Measurements from ENCODE around the gene ABHD6. TPM values are rescaled to one million over a fixed set of nuclear protein-coding genes. Genes with fewer than 3 reads are reported as not detected.

ABHD6 gene, protein sequence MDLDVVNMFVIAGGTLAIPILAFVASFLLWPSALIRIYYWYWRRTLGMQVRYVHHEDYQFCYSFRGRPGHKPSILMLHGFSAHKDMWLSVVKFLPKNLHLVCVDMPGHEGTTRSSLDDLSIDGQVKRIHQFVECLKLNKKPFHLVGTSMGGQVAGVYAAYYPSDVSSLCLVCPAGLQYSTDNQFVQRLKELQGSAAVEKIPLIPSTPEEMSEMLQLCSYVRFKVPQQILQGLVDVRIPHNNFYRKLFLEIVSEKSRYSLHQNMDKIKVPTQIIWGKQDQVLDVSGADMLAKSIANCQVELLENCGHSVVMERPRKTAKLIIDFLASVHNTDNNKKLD
- 1 to 10 TPM; 7.5 to 8.6 TPM for total RNA-seq
- 10.7 TPM for polyA plus RNA-seq (2013, experiment 1 of 2)
- polyA plus RNA-seq (2013, experiment 2 of 2): 7.8 TPM
- long read RNA-seq, experiment 1, partial matches to known transcripts: 0 of 4 reads
- long read RNA-seq, experiment 1, other reads (novel, unspliced or antisense): 1 of 4 reads
- long read RNA-seq, experiment 2, transcript ABHD6-201 (9 exons, 2,393 nt): minor isoform, 5 of 19 reads
- long read RNA-seq, experiment 2, transcript ABHD6-205 (10 exons, 2,482 nt): major isoform, 10 of 19 reads
- long read RNA-seq, experiment 2, partial matches to known transcripts: 1 of 19 reads
- long read RNA-seq, experiment 2, other reads (novel, unspliced or antisense): 3 of 19 reads
- long read RNA-seq, experiment 3, partial matches to known transcripts: 0 of 3 reads
- long read RNA-seq, experiment 3, other reads (novel, unspliced or antisense): 2 of 3 reads
- long read RNA-seq, experiment 4, partial matches to known transcripts: 0 of 1 reads
- long read RNA-seq, experiment 4, other reads (novel, unspliced or antisense): 1 of 1 reads

GRCh38 chr3:58237238-58237940, at the start of gene ABHD6:
ABHD6 (plus strand) TSS chr3:58237792; CDS start chr3:58256587, 18,795 bp downstream.
- Mint-ChIP-seq H3K4me3 (peak within 1 kb of the TSS; percentile 80), H3K27ac (peak within 1 kb of the TSS; percentile 90), H3K9me3 (no peaks in the 10 kb centered on the region), H3K4me1 (peaks cover 20% of the 10 kb centered on the region), H3K27me3 (ENCODE audit: insufficient read depth) (peaks cover 27% of the 10 kb centered on the region), H3K36me3 (ENCODE audit: low read depth) (no peaks in the 10 kb centered on the region)
- Histone ChIP-seq H3K27me3 (ENCODE audit: control insufficient read depth, insufficient read depth, low read length, poor library complexity, severe bottlenecking) (peaks cover 41% of the 10 kb centered on the region), H3K9ac (ENCODE audit: extremely low read depth, low read length, poor library complexity, severe bottlenecking) (peak within 1 kb of the TSS; percentile 41), H3K4me3 (ENCODE audit: low read length) (peak within 1 kb of the TSS; percentile 86), H3K4me1 (ENCODE audit: control insufficient read depth, insufficient read depth, low read length) (no peaks in the 10 kb centered on the region), H3K9me3 (ENCODE audit: control insufficient read depth, low read length) (no peaks in the 10 kb centered on the region), H3K27ac (ENCODE audit: low read depth, low read length) (no peak within 1 kb of the TSS), H3K36me3 (ENCODE audit: control insufficient read depth, insufficient read depth, low read length) (no peaks in the 10 kb centered on the region)
- peak; percentile 29 for TF ChIP-seq CTCF (conservative IDR thresholded peaks at IDR 0.05)
- WGBS, 2 experiments (ENCODE audit: insufficient coverage in 1 of 2, insufficient read length in 1 of 2): 0 to 1% methylated on average over 26 to 75 of the region's 77 CpGs
- peak; percentile 93 for DNase-seq

DNA sequence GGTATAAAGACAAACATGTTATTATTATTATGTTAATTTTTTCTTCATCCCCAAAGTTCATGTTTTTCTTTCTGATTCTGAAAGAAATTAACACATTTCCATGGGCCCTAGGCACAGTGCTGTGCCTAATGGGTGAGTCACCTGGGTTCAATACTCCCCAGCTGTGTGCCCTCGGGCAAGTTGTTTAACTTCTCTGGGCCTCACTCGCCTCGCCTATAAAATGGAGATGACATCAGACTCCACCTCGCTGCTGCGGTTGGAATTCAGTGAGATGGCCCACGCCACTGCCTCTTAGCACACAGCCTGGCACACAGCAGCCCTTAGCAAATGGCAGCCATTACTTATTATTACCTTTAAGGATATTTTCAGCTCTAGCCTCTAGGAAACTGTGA, 49.4 kb upstream of the ABHD6 start:
- no peaks in the 10 kb centered on the region for H3K9me3 ChIP-seq (ENCODE audit: control insufficient read depth, low read length)
- no peaks in the 10 kb centered on the region for H3K4me1 ChIP-seq (ENCODE audit: control insufficient read depth, insufficient read depth, low read length)
- WGBS, 2 experiments (ENCODE audit: insufficient coverage in 1 of 2, insufficient read length in 1 of 2): 68 to 72% methylated on average over 6 of the region's 6 CpGs

More for the DNA sequence above, 49.4 kb upstream of the ABHD6 start:
- no peak overlapping the region for H3K4me3 ChIP-seq (ENCODE audit: low read length)
- Mint-ChIP-seq H3K27me3 (ENCODE audit: insufficient read depth) (no peaks in the 10 kb centered on the region), H3K9me3 (no peaks in the 10 kb centered on the region), H3K4me3 (no peak overlapping the region), H3K4me1 (peaks cover 6% of the 10 kb centered on the region), H3K36me3 (ENCODE audit: low read depth) (no peaks in the 10 kb centered on the region), H3K27ac (no peak overlapping the region)
- no peak for DNase-seq
- H3K27me3 ChIP-seq (ENCODE audit: control insufficient read depth, insufficient read depth, low read length, poor library complexity, severe bottlenecking): no peaks in the 10 kb centered on the region
- no peak for TF ChIP-seq CTCF (conservative IDR thresholded peaks at IDR 0.05)
- no peak overlapping the region for H3K27ac ChIP-seq (ENCODE audit: low read depth, low read length)
- no peak overlapping the region for H3K9ac ChIP-seq (ENCODE audit: extremely low read depth, low read length, poor library complexity, severe bottlenecking)
- no peaks in the 10 kb centered on the region for H3K36me3 ChIP-seq (ENCODE audit: control insufficient read depth, insufficient read depth, low read length)

Measured in endodermal cell (in vitro differentiated cells).